Endodermal cell (in vitro differentiated cells): ENCODE results near the gene XKRX. TPM values are rescaled to one million over a fixed set of nuclear protein-coding genes. Genes with fewer than 3 reads are reported as not detected.

Experiments used
- DNase-seq: peaks from one replicate; pipeline ENCODE4 v3.0.0-alpha.2; 2017
- H3K27ac ChIP-seq: 2 replicates; pipeline ENCODE4 v1.5.1; 2013; ENCODE audit warnings: mild to moderate bottlenecking, low read depth, low read length, moderate library complexity
- H3K27me3 ChIP-seq: 2 replicates; pipeline ENCODE4 v1.6.1; 2013; ENCODE audit warnings: mild to moderate bottlenecking, low read length, moderate library complexity; ENCODE audit not compliant: insufficient read depth, control insufficient read depth, poor library complexity, severe bottlenecking
- H3K36me3 ChIP-seq: 2 replicates; pipeline ENCODE4 v1.7.0; 2013; ENCODE audit warnings: mild to moderate bottlenecking, low read length, moderate library complexity; ENCODE audit not compliant: control insufficient read depth, insufficient read depth
- H3K4me1 ChIP-seq: one replicate; pipeline ENCODE4 v1.7.0; 2013; ENCODE audit warnings: low read length; ENCODE audit not compliant: control insufficient read depth, insufficient read depth
- H3K4me3 ChIP-seq: 2 replicates; pipeline ENCODE4 v1.5.1; 2013; ENCODE audit warnings: mild to moderate bottlenecking, low read length, moderate library complexity
- H3K9ac ChIP-seq: 2 replicates; pipeline ENCODE4 v1.6.1; 2013; ENCODE audit warnings: mild to moderate bottlenecking, low read length, moderate library complexity; ENCODE audit not compliant: poor library complexity, severe bottlenecking; ENCODE audit errors: extremely low read depth
- H3K9me3 ChIP-seq: 2 replicates; pipeline ENCODE4 v1.6.1; 2013; ENCODE audit warnings: mild to moderate bottlenecking, low read length, moderate library complexity; ENCODE audit not compliant: control insufficient read depth
- H3K27ac Mint-ChIP-seq: 2 replicates; pipeline ENCODE4 v1.8.0; 2020; ENCODE audit warnings: mixed read lengths
- H3K27me3 Mint-ChIP-seq: 2 replicates; pipeline ENCODE4 v1.8.0; 2021; ENCODE audit warnings: mild to moderate bottlenecking, mixed read lengths; ENCODE audit not compliant: insufficient read depth
- H3K36me3 Mint-ChIP-seq: 2 replicates; pipeline ENCODE4 v1.8.0; 2020; ENCODE audit warnings: low read depth, mixed read lengths
- H3K4me1 Mint-ChIP-seq: 2 replicates; pipeline ENCODE4 v1.8.0; 2020; ENCODE audit warnings: mixed read lengths
- H3K4me3 Mint-ChIP-seq: 2 replicates; pipeline ENCODE4 v1.8.0; 2020; ENCODE audit warnings: mild to moderate bottlenecking, moderate library complexity, mixed read lengths
- H3K9me3 Mint-ChIP-seq: 2 replicates; pipeline ENCODE4 v1.8.0; 2020; ENCODE audit warnings: mild to moderate bottlenecking, mixed read lengths
- CTCF ChIP-seq: fragments of 200-600 bp; sonication (generic); conservative IDR thresholded peaks from 2 replicates; pipeline ENCODE4 v1.5.0; 2021; ENCODE audit warnings: antibody characterized with exemption, mild to moderate bottlenecking
- WGBS, 2 experiments: methylation state at CpG; one replicate each; pipeline versions ENCODE4 v1.1.5 to v1.1.7; 2013; ENCODE audit warnings: missing lambda C conversion rate in 2 of 2, mixed read lengths in 1 of 2; ENCODE audit not compliant: insufficient coverage in 1 of 2, insufficient read length in 1 of 2; 5-methylcytosine and 5-hydroxymethylcytosine counted together
- total RNA-seq, 2 donors: library from RNA; stranded (reverse); fragmentation: NEBNext Ultra II Directional in 1 of 2; extraction: Animal tissue kit (Norgen Biotek cat#: 25700) in 1 of 2; gene quantifications; 2 replicates in 1 of 2; 3 replicates in 1 of 2; pipeline ENCODE4 v1.2.1, GENCODE V29; 2021

The XKRX gene
- total RNA-seq, 2 donors from 2014 or later: 0.84 to 0.99 TPM

DNA sequence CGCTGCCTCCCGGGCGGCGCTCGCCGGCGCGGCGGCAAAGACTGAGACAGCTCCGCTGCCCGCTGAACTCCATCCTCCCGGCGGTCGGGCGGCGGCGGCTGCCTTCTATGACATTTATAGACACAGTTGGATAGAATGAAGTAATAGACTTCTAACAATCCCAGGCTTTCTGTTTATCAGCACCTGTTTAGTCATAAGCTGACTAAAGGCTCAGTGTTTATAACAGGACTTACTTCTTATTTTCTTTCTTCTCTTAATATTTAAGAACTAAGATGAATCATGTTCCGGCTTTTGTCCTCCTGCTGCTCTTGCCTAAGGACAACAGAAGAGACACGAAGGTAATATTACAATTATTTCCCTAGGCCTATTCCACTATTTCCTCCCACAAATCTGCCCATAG is 44.7 kb upstream of the XKRX start:
- WGBS, 2 experiments: 98% methylated on average over 4 of the region's 19 CpGs; no CpG with 5 or more reads in 1 of the 2 experiments
- Histone ChIP-seq H3K27ac (no peak overlapping the region), H3K36me3 (no peaks in the 10 kb centered on the region), H3K27me3 (no peaks in the 10 kb centered on the region), H3K4me1 (no peaks in the 10 kb centered on the region), H3K9ac (no peak overlapping the region), H3K4me3 (no peak overlapping the region), H3K9me3 (no peaks in the 10 kb centered on the region)
- Mint-ChIP-seq H3K4me1 (no peaks in the 10 kb centered on the region), H3K9me3 (peaks cover 50% of the 10 kb centered on the region), H3K27ac (no peak overlapping the region), H3K27me3 (no peaks in the 10 kb centered on the region), H3K36me3 (peaks cover 3% of the 10 kb centered on the region), H3K4me3 (no peak overlapping the region)
- no peak for DNase-seq
- TF ChIP-seq CTCF: no peak

DNA sequence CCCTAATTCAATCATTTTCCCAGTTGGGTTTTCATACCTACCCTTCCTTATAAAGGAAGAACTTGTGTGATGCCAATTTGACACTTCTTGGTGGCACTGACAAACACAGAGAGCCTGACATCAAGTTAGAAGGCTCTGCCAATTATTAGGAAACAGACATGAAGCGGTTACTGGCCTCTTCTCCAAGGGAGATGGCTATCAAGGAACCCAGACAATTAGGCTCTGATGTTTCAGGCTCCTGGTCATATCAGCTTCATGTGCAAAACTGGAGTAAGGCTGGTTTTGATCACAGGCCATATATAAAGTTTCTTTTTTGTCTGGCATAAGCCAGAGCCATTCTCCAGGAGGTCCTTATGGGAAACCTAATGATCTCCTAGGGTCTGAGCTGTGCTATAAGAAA is 41.2 kb upstream of the XKRX start:
- H3K27ac ChIP-seq: no peak overlapping the region
- no peak overlapping the region for H3K9ac ChIP-seq
- Mint-ChIP-seq H3K27me3 (no peaks in the 10 kb centered on the region), H3K9me3 (peaks cover 44% of the 10 kb centered on the region), H3K36me3 (peaks cover 3% of the 10 kb centered on the region), H3K4me1 (no peaks in the 10 kb centered on the region), H3K4me3 (no peak overlapping the region), H3K27ac (no peak overlapping the region)
- no peaks in the 10 kb centered on the region for H3K9me3 ChIP-seq
- H3K4me3 ChIP-seq: no peak overlapping the region
- no peaks in the 10 kb centered on the region for H3K27me3 ChIP-seq
- DNase-seq: no peak
- 90% methylated on average over 1 of the region's 1 CpG; no CpG with 5 or more reads in 1 of the 2 experiments for whole genome bisulfite sequencing, 2 experiments
- TF ChIP-seq CTCF: no peak
- no peaks in the 10 kb centered on the region for H3K4me1 ChIP-seq
- no peaks in the 10 kb centered on the region for H3K36me3 ChIP-seq

GRCh38 chrX:100969408-100969807 is 40.7 kb upstream of the XKRX start, which contains the start of gene ARL13A:
Gene ARL13A (plus strand): TSS chrX:100969708. CDS start chrX:100973690, 3,982 bp downstream.
- Mint-ChIP-seq H3K4me1 (no peaks in the 10 kb centered on the region), H3K27ac (no peak within 1 kb of the TSS), H3K36me3 (peaks cover 3% of the 10 kb centered on the region), H3K4me3 (no peak within 1 kb of the TSS), H3K9me3 (peaks cover 45% of the 10 kb centered on the region), H3K27me3 (no peaks in the 10 kb centered on the region)
- TF ChIP-seq CTCF: no peak
- Histone ChIP-seq H3K4me1 (no peaks in the 10 kb centered on the region), H3K9me3 (no peaks in the 10 kb centered on the region), H3K27ac (no peak within 1 kb of the TSS), H3K36me3 (no peaks in the 10 kb centered on the region), H3K9ac (no peak within 1 kb of the TSS), H3K4me3 (no peak within 1 kb of the TSS), H3K27me3 (no peaks in the 10 kb centered on the region)
- 94% methylated on average over 2 of the region's 2 CpGs; no CpG with 5 or more reads in 1 of the 2 experiments for WGBS, 2 experiments
- no peak for DNase-seq
